ENCODE results near the gene GBGT1.
"Not testable (repeated sequence)": the region's sequence is repeated elsewhere in the genome, so short reads cannot be mapped to it uniquely, and the experiment has no call there.

GBGT1 gene

DNA sequence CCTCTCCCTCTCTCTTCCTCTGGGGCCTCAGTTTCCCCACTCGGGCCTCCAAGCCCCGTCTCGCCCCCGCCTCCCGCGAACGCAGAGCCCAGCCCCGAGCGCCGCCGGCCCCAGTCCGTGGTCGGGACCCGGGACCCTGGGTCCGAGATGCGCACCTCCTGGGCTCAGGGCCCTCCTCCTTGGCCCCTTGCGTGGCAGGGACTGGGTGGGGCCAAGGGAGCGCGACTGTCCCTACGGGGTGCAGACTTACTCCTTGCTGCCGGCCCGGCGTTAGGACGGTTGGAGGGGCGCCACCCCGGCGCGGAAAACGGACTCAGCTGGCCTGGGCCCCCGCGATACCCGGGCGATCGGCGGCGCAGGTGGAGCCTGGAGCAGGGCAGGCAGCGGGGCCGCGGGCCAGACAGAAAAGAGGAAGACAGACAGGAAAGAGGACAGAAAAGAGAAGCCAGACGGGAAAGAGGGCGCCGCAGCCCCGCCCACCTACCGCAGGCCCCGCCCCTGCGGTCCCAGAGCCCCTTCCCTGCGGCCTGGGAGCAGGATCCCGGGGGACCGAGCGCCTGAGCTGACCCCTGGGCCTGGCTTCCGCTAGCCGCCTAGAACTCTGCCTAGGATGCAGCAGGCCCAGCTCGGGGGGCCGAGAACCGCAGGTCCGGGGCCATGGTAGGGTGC is at the start of gene GBGT1:
GBGT1 (minus strand) TSS at position 411 of the 669 bp plus-strand sequence. CDS start 1,502 bp downstream, outside the sequence.
- in situ Hi-C loops (cut with MboI; ENCODE audit: low sequenced_read_pairs): no loop called here

DNA sequence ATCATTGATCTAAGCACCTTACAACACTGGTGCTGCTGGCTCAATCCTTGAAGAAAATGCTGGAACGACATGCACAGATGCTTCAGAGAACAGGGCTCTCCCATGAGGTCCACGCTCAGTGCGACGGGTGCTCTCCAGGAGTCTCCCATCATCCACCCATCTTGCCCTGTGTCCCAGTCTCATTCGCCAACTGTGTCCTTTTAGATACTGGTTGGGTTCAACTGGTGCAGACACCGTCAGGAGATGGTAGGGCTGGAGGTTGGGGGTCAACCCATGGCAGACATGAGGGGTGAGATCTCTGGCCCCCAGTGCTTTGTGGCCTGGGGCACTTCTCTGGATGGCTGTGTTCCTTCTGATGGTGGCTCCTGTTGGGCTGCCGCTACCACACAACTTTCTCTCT is 46.9 kb upstream of the GBGT1 start:
- in situ Hi-C loops (cut with MboI; ENCODE audit: low sequenced_read_pairs): no loop called here

DNA sequence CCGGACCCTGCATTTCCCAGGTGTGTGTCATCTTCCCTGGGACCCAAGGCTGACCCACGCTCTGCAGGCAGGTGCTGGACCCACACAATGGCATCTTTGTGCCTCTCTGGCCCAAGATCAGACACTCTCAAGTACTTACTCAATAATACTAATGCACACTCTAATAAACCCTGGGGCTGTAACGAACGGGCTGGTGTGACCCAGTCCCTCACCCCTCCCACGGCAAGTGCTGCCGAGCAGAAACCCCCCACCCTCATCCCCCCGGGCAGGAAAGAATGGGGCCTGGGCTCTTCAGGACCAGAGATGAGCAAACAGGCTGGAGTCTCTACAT is 46.5 kb upstream of the GBGT1 start:
- in situ Hi-C loops (cut with MboI; ENCODE audit: low sequenced_read_pairs): no loop called here

DNA sequence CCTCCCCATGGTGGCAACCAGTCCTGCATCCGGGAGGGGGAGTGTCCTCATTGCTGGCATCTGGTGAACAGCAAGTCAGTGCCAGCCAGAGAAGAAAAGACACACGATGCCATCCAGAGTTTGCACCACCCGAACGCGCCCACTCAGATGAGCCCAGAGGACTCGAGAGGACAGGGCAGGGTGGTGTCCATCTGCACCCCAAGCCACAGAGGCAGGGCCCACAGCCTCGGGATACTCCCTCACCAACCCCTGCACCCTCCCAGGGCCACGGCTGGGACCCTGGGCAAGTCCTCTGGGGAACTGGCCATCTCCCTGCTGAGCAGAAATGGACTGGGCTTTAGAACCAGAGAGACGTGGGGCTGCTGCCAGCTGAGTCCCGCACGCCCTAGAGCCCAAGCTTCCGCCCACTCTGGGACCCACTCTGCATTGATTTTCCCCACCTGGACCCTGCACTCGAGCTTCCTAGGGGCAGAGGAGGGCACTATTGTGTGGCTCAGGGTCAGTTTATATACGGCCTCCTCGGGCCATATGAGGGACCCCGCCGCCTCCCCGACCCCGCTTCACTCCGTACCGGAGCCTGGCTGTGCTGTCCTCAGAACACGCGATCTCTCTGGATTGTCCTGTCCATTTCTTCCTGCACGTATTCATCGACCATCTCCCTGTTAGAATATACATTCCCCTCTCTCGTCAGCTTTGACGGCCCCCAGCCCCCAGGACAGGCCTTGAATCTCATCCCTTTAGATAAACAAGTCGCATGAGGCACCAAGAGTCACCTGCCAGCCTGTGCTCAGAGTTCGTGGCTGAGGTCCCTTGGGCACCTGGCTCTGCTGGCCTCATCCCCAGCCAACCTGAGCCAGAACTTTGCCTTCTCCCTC is 45.9 kb upstream of the GBGT1 start:
- in situ Hi-C loops (cut with MboI; ENCODE audit: low sequenced_read_pairs): not testable (repeated sequence)

DNA sequence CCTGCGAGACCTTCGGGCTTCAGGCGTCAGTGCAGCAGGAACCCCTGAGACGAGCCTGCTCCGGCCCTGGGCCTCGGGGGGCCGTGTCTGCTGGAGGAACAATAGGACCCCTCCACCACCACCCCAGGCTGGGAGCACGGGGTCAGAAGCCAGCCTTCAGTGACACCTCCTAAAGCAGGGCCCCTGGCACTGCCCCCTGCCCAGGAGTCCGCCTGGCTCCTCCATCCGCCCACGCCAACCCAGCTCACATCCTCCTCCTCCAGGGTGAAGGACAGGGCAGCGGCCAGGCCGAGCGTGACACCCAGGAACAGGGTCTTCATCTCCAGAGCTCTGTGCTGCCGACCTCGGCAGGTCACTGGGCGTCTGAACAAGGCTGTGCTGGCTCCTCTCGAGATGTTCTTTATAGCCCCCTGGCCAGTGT is 45.2 kb upstream of the GBGT1 start, which contains the start of gene OBP2B:
OBP2B (minus strand) TSS at position 371 of the 421 bp plus-strand sequence; CDS start at position 320, 51 bp downstream.
- in situ Hi-C loops (cut with MboI; ENCODE audit: low sequenced_read_pairs): not testable (repeated sequence)

DNA sequence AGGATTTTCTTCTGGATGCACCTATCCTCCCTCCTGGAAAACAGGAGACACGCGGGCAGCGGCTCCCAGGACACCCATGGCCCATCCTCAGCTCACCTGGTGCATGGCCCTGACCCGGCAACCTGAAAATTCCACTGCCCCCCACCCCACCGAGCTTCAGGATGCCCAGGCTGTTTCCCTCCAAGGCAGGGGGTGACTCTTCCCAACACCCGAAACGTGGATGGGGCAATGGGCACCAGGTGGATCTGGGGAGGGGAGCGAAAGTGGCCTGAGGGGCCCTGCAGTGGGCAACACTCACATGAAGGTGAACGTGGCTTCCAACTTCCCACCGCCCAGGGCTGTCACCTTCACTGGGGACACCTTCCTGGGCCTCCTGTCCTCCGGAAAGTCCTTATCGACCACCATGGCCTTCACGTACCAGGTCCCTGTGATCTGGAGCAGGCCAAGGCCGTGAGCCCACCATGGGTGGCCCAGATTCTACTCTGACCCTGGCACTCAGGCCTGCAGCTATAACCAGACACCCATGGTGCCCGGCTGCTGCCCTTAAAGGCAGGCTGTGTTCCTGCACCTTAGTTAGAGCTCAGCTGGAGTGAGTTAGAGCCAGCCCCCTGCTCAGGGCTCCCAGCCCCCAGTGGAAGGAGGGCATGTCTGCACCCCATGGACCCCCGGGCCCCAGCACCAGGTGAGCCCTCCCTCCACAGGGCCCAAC is 44.6 kb upstream of the GBGT1 start:
- in situ Hi-C loops (cut with MboI; ENCODE audit: low sequenced_read_pairs): not testable (repeated sequence)

DNA sequence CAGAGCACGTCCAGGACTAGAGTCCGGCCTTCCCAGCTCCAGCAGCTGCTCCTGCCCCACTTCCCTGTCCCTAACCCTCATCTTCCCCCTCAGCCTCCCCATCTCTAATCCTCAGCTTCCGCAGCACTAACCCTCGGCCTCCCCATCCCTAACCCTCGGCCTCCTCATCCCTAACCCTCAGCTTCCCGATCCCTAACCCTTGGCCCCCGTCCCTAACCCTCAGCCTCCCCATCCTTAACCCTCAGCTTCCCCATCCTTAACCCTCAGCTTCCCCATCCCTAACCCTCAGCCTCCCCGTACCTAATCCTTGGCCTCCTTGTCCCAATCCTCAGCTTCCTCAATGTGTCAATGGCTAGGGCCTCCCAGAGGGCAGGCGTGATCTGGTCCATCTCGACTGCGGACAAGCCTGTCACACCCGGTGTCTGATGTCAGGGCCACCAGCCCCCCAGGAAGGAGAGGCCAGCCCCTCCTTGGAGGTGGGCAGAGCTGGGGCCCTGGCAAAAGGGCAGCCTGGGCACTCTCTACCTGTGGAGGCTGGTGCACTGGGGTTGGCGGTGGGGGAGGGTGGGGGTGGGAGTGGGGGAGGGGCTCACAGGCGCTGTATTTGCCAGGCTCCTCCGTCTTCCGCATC is 43.9 kb upstream of the GBGT1 start:
- in situ Hi-C loops (cut with MboI; ENCODE audit: low sequenced_read_pairs): no loop called here

DNA sequence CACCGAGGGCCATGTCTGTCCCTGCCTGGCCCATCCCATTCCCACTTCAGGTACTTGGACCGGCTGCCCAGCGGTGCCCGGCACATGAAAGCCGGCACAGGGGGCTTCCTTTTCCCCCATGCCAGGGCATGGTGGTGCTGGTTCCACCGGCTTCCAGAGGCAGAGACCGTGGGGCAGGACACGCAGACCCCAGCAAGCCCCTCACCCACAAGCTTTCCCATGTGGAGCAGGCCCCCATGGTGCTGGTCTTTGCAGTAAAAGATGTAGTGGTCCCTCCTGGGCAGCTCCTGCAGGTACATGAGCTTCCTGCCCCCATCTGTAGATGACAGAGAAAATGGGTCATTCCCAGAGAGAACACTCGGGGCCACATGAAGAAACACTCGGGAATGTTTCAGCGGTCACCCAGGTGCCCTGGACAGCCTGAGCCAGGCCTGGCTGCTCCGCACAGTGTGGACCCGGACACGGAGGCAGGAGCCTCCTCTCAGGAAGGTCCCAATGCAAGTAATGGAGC is 43.4 kb upstream of the GBGT1 start:
- in situ Hi-C loops (cut with MboI; ENCODE audit: low sequenced_read_pairs): no loop called here

DNA sequence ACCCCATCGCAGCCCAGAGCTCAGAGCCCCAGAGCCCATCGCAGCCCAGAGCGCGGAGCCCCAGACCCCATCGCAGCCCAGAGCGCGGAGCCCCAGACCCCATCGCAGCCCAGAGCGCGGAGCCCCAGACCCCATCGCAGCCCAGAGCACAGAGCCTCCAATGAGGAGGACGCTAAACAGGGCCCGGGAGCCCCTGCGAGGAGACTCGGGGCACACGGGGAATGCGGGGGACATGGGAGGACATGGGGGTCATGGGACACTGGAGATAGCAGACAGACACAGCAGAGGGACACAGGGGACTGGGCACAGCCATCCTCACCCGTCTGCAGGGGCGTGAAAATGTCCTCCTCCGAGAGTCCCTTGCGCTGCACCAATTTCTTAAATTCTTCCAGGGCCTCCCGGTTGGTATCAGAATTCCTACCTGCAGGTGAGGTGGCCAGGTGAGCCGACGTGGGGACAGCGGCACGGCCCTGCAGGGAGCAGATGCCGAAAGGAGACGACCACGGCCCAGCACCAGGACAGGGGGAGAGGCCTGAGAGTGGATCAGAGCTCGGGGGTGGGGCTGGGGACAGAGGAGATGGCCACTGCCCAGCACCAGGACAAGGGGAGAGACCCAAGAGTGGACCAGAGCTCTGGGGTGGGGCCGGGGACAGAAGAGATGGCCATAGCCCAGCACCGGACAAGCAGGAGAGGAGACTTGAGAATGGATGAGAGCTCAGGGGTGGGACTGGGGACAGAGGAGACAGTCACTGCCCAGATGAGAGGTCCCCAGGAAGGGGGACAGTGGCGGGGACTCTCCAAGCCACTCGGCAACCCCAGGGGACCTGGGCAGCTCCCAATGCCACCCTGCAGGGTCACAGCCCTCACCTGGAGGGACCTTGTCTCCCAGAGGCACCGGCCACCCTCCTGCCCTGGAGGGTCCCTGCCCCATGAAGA is 42.5 kb upstream of the GBGT1 start:
- in situ Hi-C loops (cut with MboI; ENCODE audit: low sequenced_read_pairs): no loop called here

DNA sequence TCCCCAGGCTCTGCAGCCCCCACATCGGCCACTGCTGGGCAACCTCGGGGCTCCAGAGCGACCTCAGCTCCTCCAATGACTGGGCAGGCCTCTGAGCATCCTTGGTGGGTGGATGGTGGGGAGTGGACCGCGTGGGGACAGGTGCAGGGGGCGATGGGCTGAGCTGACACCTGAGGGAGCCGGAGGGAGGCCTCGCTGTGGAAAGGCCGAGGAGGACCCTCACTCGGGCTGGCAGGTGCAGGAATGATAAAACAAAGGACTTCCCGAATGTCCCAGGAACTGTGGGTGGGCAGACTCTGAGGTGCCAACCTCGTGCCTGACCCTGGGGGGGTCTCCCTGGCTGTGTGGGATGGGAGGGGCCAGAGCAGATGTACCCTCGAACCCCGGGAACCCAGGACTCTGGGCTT is 41.8 kb upstream of the GBGT1 start:
- in situ Hi-C loops (cut with MboI; ENCODE audit: low sequenced_read_pairs): not testable (repeated sequence)

DNA sequence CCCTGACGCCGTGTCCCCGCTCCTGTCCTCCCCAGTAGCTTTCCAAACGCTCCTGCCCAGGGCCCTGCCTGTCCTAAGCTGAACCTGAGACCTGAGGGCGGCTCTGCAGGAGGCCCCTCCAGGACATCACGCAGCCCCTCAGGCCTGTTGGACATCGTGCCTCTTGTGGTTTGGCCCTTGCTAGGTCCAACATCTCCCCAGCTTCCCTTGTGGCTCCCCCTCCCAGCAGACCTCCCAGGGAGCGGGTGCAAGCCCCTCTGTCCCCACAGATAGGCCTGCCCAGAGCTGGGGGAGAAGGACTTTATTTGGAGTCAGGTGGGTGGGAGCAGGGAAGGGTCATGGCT is 41.3 kb upstream of the GBGT1 start:
- in situ Hi-C loops (cut with MboI; ENCODE audit: low sequenced_read_pairs): no loop called here

DNA sequence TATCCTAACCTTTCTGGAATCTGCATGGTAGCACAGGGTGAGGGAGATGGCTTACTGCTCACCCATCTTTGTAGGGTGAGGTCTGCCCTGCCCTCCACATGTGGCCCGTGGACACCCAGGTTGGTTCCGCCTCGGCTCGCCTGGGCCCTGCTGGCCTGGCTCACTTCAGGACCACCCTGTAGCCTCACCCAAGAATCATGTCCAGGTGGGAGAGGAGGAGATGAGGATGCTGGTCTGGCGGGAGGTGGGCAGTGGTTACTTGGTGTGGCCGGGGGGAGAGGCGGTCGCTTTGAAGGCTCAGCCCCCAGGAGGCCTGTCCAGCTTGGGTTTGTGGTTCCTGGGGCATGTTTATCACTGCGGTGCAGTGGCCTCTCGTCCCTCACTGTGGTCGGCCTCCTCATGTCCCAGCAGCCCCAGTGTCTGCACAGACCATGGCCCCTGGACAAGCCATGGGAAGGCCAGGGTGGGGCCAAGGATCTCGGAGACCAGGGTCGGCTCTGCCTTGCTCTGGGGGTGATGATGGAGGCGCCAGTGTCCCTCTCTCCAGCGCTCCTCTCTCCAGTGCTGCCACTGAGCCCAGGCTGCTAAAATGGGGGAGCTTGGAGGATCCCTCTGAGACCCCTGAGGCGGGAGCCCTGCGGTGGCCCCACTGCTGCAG is 40.8 kb upstream of the GBGT1 start:
- in situ Hi-C loops (cut with MboI; ENCODE audit: low sequenced_read_pairs): no loop called here

DNA sequence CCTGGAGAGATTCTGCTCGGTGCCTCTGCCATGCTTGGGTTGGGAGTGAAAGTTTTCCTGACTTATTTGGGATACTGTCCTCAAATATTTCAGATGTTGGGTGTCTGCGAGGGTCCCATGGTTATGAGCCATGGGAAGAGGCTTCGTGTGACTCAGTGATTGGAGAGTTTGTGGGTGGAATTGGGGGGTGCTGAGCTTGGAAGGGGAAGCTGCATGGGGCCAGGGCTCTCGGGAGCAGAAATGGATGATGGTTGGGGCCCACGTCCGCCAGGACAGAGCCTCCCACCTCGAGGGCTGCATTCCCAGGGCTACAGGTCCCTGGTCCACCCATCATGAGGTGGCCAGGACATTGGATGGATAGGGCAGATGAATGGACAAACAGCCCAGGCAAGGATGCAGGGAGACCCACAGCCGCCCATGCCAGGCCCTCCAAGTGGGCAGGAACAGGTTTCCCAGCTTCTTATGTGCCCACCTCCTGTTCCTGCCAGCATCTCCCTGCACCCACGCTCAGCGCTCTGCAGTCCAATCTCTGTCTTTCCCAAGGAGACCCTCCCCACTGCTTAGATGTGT is 39.9 kb upstream of the GBGT1 start:
- in situ Hi-C loops (cut with MboI; ENCODE audit: low sequenced_read_pairs): no loop called here

DNA sequence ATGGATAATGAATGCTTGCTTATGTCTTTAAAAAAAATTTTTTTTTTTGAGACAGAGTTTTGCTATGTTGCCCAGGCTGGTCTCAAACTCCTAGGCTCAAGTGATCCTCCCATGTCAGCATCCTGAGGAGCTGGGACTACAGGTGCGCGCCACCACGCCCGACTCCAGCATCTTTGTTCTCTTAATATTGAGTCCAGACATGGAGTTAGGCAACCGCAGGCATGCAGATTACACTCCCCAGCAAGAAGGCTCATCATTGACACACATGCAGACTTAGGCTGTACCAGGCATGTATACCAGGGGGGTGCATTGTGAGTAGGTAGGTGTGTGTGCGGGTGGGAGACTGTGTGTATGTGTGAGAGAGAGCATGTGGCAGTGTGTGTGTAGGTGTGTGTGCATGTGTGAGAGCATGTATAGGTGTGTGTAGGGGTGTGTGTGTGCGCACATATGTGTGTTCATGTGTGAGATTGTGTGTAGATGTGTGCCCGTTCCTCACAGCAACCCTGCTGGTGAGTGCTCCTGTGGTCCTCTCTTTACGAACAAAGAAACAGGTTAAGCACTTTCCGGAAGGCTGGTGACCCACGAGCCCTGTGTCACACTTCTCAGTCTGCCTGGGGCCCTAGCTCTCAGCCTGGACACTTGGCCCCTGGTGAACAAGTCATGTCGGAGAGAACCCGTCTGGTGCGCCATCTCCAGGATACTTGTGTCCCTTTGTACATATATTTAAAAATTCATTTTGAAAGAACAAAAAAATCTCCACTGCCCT is 39.2 kb upstream of the GBGT1 start:
- in situ Hi-C loops (cut with MboI; ENCODE audit: low sequenced_read_pairs): no loop called here

DNA sequence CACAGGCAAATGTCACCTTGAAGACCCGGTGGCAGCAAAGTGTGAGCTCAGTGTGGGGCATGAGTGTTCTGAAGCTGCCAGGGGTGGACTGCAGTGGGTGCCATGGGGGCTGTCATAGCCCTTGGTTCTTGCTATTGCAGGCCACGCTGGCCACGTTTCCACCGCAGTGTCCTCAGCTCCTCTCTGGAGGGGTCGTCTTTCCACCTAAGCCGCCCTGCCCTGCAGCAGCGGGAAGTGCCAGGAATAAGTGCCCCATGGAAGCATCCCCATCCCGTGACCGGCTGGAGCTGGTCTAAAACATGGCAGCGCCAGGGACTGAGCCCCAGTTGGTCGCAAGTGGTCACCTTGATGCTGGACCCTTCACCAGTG is 38.4 kb upstream of the GBGT1 start:
- in situ Hi-C loops (cut with MboI; ENCODE audit: low sequenced_read_pairs): no loop called here

DNA sequence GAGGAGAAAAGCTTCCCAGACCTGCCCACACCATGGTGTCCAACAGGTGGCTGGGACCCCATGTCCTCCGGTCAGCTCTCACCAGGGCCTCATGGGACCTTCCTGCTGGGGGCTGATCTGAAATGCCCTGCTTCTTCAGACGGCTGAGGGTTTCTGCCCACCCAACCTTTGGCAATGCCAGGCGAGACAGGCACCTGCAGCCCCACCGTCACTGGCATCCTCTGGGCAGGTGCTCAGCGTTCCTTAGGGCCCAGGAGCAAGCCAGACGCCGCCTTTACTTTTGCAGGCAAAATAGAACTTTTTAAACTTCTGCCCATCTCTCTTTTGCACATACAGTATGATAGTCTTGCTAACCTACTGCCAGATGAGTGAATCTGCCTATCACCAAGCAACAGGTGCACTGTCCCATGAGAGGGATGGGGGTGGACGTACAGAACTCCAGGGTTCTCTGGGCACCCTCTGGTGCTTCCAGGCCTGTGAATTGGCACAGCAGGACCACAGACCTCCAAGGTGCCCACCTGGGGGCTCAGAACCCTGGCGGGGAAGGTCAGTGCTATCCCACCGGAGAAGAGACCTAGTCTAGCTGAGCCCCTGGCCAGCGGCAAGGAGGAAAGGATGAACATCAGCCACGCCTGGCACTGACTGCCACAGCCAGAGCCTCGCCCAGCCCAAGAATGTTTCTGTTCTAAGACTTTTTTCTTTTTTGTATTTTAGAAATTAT is 37.9 kb upstream of the GBGT1 start:
- in situ Hi-C loops (cut with MboI; ENCODE audit: low sequenced_read_pairs): no loop called here

DNA sequence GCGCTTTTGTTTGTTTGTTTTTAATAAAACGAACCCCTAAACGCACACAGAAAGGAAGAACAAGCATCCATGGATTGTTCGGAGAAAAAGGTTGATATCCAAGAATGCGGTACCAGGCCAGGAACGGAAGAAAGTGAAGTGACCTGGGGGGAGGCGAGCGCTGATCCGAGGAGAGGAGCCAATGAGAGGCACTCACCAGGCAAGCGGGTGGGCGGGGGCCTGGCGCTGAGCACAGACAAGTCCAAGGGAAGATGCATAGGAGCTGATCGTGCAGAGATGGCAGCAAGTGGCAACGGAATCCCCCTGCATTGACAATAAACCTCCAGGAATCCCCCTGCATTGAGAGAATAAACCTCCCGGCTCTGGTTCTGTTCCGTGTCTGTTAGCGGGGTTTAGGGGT is 36.9 kb upstream of the GBGT1 start:
- in situ Hi-C loops (cut with MboI; ENCODE audit: low sequenced_read_pairs): no loop called here
